IMR-90 (cell line): ENCODE results near the gene UBTD1. TPM values are rescaled to one million over a fixed set of nuclear protein-coding genes. Genes with fewer than 3 reads are reported as not detected.

Source experiments
- ATAC-seq: fragments of 200-7000 bp; cut with Tn5 transposase; 2 replicates; pipeline ENCODE4 v1.9.1; 2020; ENCODE audit warnings: low read depth, mild to moderate bottlenecking, moderate library complexity
- BruUV-seq: library from RNA; stranded (reverse); fragments of 400-500 nt; replicated peaks from 2 replicates; lab custom pipeline; 2021; lab: Mats Ljungman, UMichigan
- CTCF ChIA-PET: fragments of 300-600 bp; formaldehyde crosslinking; extraction: SDS; loops from one replicate; lab custom pipeline; 2021; ENCODE audit warnings: antibody characterized with exemption; lab: Yijun Ruan, JAX
- POLR2A ChIA-PET: fragments of 300-600 bp; sonication (Branson Sonifier 250); formaldehyde crosslinking; loops from one replicate; lab custom pipeline; 2022; ENCODE audit warnings: antibody characterized with exemption; ENCODE audit not compliant: unreplicated experiment; lab: Charles Lee
- DNase-seq: peaks from one replicate; pipeline ENCODE4 v3.0.0; 2013
- H2AFZ ChIP-seq: replicated peaks from 2 replicates; pipeline ENCODE3; 2013; ENCODE audit warnings: low read length, mild to moderate bottlenecking; ENCODE audit not compliant: poor library complexity
- H2AK5ac ChIP-seq: 2 replicates; pipeline ENCODE4 v1.6.1; 2013; ENCODE audit warnings: low read depth, low read length, inconsistent platforms
- H2AK9ac ChIP-seq: replicated peaks from 2 replicates; pipeline ENCODE3; 2013; ENCODE audit warnings: mild to moderate bottlenecking, low read depth, low read length, moderate library complexity; ENCODE audit not compliant: poor library complexity
- H2BK120ac ChIP-seq: 2 replicates; pipeline ENCODE4 v1.6.1; 2013; ENCODE audit warnings: low read depth, low read length, inconsistent platforms
- H2BK15ac ChIP-seq: 3 replicates; pipeline ENCODE4 v1.6.1; 2013; ENCODE audit warnings: low read depth, low read length, inconsistent platforms
- H2BK20ac ChIP-seq: 2 replicates; pipeline ENCODE4 v1.6.1; 2013; ENCODE audit warnings: low read depth, mild to moderate bottlenecking, inconsistent platforms, low read length, moderate library complexity
- H2BK5ac ChIP-seq: 2 replicates; pipeline ENCODE4 v1.6.1; 2013; ENCODE audit warnings: mild to moderate bottlenecking, low read depth, low read length, inconsistent platforms; ENCODE audit not compliant: poor library complexity, severe bottlenecking
- H3K14ac ChIP-seq: replicated peaks from 2 replicates; pipeline ENCODE4 v1.6.1; 2013; ENCODE audit warnings: low read depth, low read length, inconsistent platforms
- H3K18ac ChIP-seq: 2 replicates; pipeline ENCODE4 v1.6.1; 2013; ENCODE audit warnings: low read depth, low read length, control low read depth
- H3K23ac ChIP-seq: 2 replicates; pipeline ENCODE4 v1.6.1; 2013; ENCODE audit warnings: low read depth, low read length, inconsistent platforms
- H3K27ac ChIP-seq: 2 replicates; pipeline ENCODE4 v1.5.1; 2013; ENCODE audit warnings: mild to moderate bottlenecking, control low read depth, low read length; ENCODE audit not compliant: insufficient read depth
- H3K27me3 ChIP-seq: 2 replicates; pipeline ENCODE4 v1.6.1; 2013; ENCODE audit warnings: low read length; ENCODE audit not compliant: control insufficient read depth, insufficient read depth
- H3K36me3 ChIP-seq: 2 replicates; pipeline ENCODE4 v1.6.1; 2013; ENCODE audit warnings: low read length, mixed read lengths; ENCODE audit not compliant: control insufficient read depth, insufficient read depth
- H3K4ac ChIP-seq: 2 replicates; pipeline ENCODE4 v1.6.1; 2013; ENCODE audit warnings: low read depth, low read length, inconsistent platforms
- H3K4me1 ChIP-seq: 2 replicates; pipeline ENCODE4 v1.6.1; 2013; ENCODE audit warnings: low read length, mixed read lengths; ENCODE audit not compliant: control insufficient read depth, insufficient read depth
- H3K4me2 ChIP-seq: 2 replicates; pipeline ENCODE4 v1.6.1; 2013; ENCODE audit warnings: low read depth, mild to moderate bottlenecking, control low read depth, low read length, moderate library complexity
- H3K4me3 ChIP-seq: 2 replicates; pipeline ENCODE4 v1.5.1; 2013; ENCODE audit warnings: low read depth, mild to moderate bottlenecking, control low read depth, low read length, moderate library complexity; ENCODE audit not compliant: insufficient read depth
- H3K56ac ChIP-seq: 2 replicates; pipeline ENCODE4 v1.6.1; 2013; ENCODE audit warnings: low read length, inconsistent platforms; ENCODE audit not compliant: insufficient read depth; ENCODE audit errors: extremely low read depth
- H3K79me1 ChIP-seq, 2 experiments: 2 replicates each; pipeline ENCODE4 v1.6.1; 2013; ENCODE audit warnings: low read length in 2 of 2, inconsistent platforms in 1 of 2, low read depth in 1 of 2
- H3K9ac ChIP-seq: 2 replicates; pipeline ENCODE4 v1.6.1; 2013; ENCODE audit warnings: low read depth, low read length, control low read depth
- H3K9me1 ChIP-seq: 2 replicates; pipeline ENCODE4 v1.6.1; 2013; ENCODE audit warnings: low read length, inconsistent platforms; ENCODE audit not compliant: insufficient read depth
- H3K9me3 ChIP-seq: 2 replicates; pipeline ENCODE4 v1.6.1; 2013; ENCODE audit warnings: low read length; ENCODE audit not compliant: control insufficient read depth, insufficient read depth
- H4K20me1 ChIP-seq: 2 replicates; pipeline ENCODE4 v1.6.1; 2013; ENCODE audit warnings: low read length, inconsistent platforms; ENCODE audit not compliant: insufficient read depth
- H4K5ac ChIP-seq: 2 replicates; pipeline ENCODE4 v1.6.1; 2013; ENCODE audit warnings: mild to moderate bottlenecking, low read depth, low read length, control low read depth
- H4K8ac ChIP-seq, 2 experiments: 2 replicates each; pipeline ENCODE4 v1.6.1; 2013; ENCODE audit warnings: low read depth in 2 of 2, low read length in 2 of 2, control low read depth in 1 of 2, inconsistent platforms in 1 of 2
- H4K91ac ChIP-seq: 2 replicates; pipeline ENCODE4 v1.6.1; 2013; ENCODE audit warnings: low read depth, low read length, inconsistent platforms; ENCODE audit not compliant: insufficient read depth
- MAFK ChIP-seq: IDR thresholded peaks from 2 replicates; pipeline ENCODE4 v1.6.1; 2012; ENCODE audit warnings: low read depth, low read length, improper control_type of control experiment
- MAZ ChIP-seq: IDR thresholded peaks from 2 replicates; pipeline ENCODE4 v1.6.1; 2012; ENCODE audit warnings: low read depth, mild to moderate bottlenecking, low read length, improper control_type of control experiment, moderate library complexity, borderline replicate concordance
- MXI1 ChIP-seq: IDR thresholded peaks from 2 replicates; pipeline ENCODE4 v1.6.1; 2012; ENCODE audit warnings: low read depth, mild to moderate bottlenecking, low read length, moderate library complexity, borderline replicate concordance
- WGBS, 2 experiments: methylation state at CpG; one replicate each; pipeline versions ENCODE4 v1.1.5 to v1.1.7; 2013; ENCODE audit warnings: missing lambda C conversion rate in 2 of 2; ENCODE audit not compliant: insufficient read length in 1 of 2; ENCODE audit errors: extremely low coverage in 2 of 2; 5-methylcytosine and 5-hydroxymethylcytosine counted together
- dilution Hi-C: fragments of 300-500 bp; cut with HindIII; formaldehyde crosslinking; loops from one replicate; pipeline ENCODE4 v1.14.3; 2018; ENCODE audit warnings: low sequenced_read_pairs; ENCODE audit not compliant: unreplicated experiment
- in situ Hi-C: fragments of 300-500 bp; cut with MboI; formaldehyde crosslinking; loops from 3 replicates; pipeline ENCODE4 v1.14.3; 2019; ENCODE audit warnings: low sequenced_read_pairs, inconsistent platforms, mixed read lengths
- intact Hi-C: fragments of 100-400 bp; cut with micrococcal nuclease; formaldehyde crosslinking; loops from 2 replicates; pipeline ENCODE4 v1.10.0; 2022
- polyA plus RNA-seq, 3 experiments: library from polyadenylated mRNA; depleted of rRNA; stranded (reverse); fragments of >200 nt; gene quantifications; 2 replicates each; pipeline ENCODE4 v1.2.3, GENCODE V29; 2012; ENCODE audit warnings: low replicate concordance in 1 of 3
- total RNA-seq: library from RNA; depleted of rRNA; stranded (reverse); fragments of >200 nt; gene quantifications from 2 replicates; pipeline ENCODE4 v1.2.3, GENCODE V29; 2012

Gene UBTD1
- total and polyA plus RNA-seq, 2 of the 4 experiments (the other 2 are of a cell fraction) = 21.9 to 44.9 TPM

GRCh38 chr10:97479939-97480338, 18.8 kb upstream of the UBTD1 start:
- Histone ChIP-seq H2BK20ac (no peak overlapping the region), H3K9me3 (no peaks in the 10 kb centered on the region), H3K36me3 (peaks cover 37% of the 10 kb centered on the region), H2BK120ac (no peak overlapping the region), H2AFZ (no peak overlapping the region), H2BK15ac (no peak overlapping the region), H3K14ac (no peak overlapping the region), H3K4me1 (peaks cover 8% of the 10 kb centered on the region), H3K4ac (no peak overlapping the region), H3K23ac (no peak overlapping the region), H4K8ac (no peak overlapping the region), H4K20me1 (peaks cover 25% of the 10 kb centered on the region), H3K79me1 (peaks cover 33 to 68% of the 10 kb centered on the region in 2 experiments), H2AK9ac (no peak overlapping the region), H3K56ac (no peak overlapping the region), H4K5ac (no peak overlapping the region), H2AK5ac (no peak overlapping the region), H3K4me2 (no peak overlapping the region), H2BK5ac (no peak overlapping the region), H3K27ac (no peak overlapping the region), H4K91ac (no peak overlapping the region), H3K27me3 (no peaks in the 10 kb centered on the region), H3K18ac (no peak overlapping the region), H3K9ac (no peak overlapping the region), H3K4me3 (no peak overlapping the region), H3K9me1 (peaks cover 18% of the 10 kb centered on the region)
- ATAC-seq (no peak), DNase-seq (no peak)
- dilution Hi-C loops (no loop called here), intact Hi-C loops (no loop called here), in situ Hi-C loops (no loop called here)
- BruUV-seq = no TSS peak
- ChIA-PET POLR2A (no interaction called here), CTCF (no interaction called here)
- whole genome bisulfite sequencing, 2 experiments = 100% methylated on average over 1 of the region's 9 CpGs; no CpG with 5 or more reads in 1 of the 2 experiments
- TF ChIP-seq MXI1 (no peak), MAFK (no peak), MAZ (no peak)
